HG03354 (cell line): ENCODE measurements around the gene SFRP5.

ENCODE experiments used
- ATAC-seq: cut with Tn5 transposase; IDR thresholded peaks from one replicate; pipeline ENCODE4 v1.9.1; 2021; ENCODE audit warnings: mild to moderate bottlenecking; ENCODE audit not compliant: unreplicated experiment, poor library complexity, severe bottlenecking

The SFRP5 gene

GRCh38 chr10:97788552-97789442, 17.0 kb upstream of the SFRP5 start:
- ATAC-seq: no peak

- ATAC-seq: no peak
These were observed 13.9 kb upstream of the SFRP5 start for GRCh38 chr10:97785731-97786130.

- no peak for ATAC-seq
These were observed 13.4 kb upstream of the SFRP5 start for GRCh38 chr10:97785231-97785630.

GRCh38 chr10:97784200-97784810, 12.5 kb upstream of the SFRP5 start:
- ATAC-seq: no peak

GRCh38 chr10:97782455-97783228, 10.8 kb upstream of the SFRP5 start:
- ATAC-seq: no peak

GRCh38 chr10:97781618-97782331, 10.0 kb upstream of the SFRP5 start:
- no peak for ATAC-seq

GRCh38 chr10:97780841-97781617, 9.2 kb upstream of the SFRP5 start:
- ATAC-seq: no peak

GRCh38 chr10:97779975-97780374, 8.2 kb upstream of the SFRP5 start:
- no peak for ATAC-seq

GRCh38 chr10:97779492-97779891, 7.7 kb upstream of the SFRP5 start:
- no peak for ATAC-seq

- ATAC-seq: no peak
These were observed 6.9 kb upstream of the SFRP5 start for GRCh38 chr10:97778452-97779302.

- ATAC-seq: no peak
These were observed 5.3 kb upstream of the SFRP5 start for GRCh38 chr10:97777143-97777542.

- ATAC-seq: no peak
These were observed 3.1 kb upstream of the SFRP5 start for GRCh38 chr10:97774811-97775294.

- ATAC-seq: no peak
These were observed 1.3 kb upstream of the SFRP5 start for GRCh38 chr10:97773096-97773495.

- no peak for ATAC-seq
These were observed 526 bp downstream of the SFRP5 start for GRCh38 chr10:97771055-97771891.

GRCh38 chr10:97770255-97770654, 1.5 kb downstream of the SFRP5 start:
- ATAC-seq: no peak

GRCh38 chr10:97768322-97769315, 3.2 kb downstream of the SFRP5 start:
- no peak for ATAC-seq
